K562 (cell line): ENCODE results near the gene ZBTB20. TPM values are rescaled to one million over a fixed set of nuclear protein-coding genes. Genes with fewer than 3 reads are reported as not detected.
A peak's percentile ranks its signal among the peaks of the same experiment; 100 is the strongest.

Experiments used
- KLF6 ChIP-seq: fragments of 250-450 bp; sonication (Bioruptor Pico); IDR thresholded peaks from 2 replicates; pipeline ENCODE4 v1.4.0; 2020; ENCODE audit warnings: mild to moderate bottlenecking, moderate library complexity, borderline replicate concordance
- MEIS2 ChIP-seq: fragments of 450-650 bp; IDR thresholded peaks from 2 replicates; pipeline ENCODE4 v1.6.1; 2014; ENCODE audit warnings: mild to moderate bottlenecking; ENCODE audit not compliant: partially characterized antibody
- NEUROD1 ChIP-seq: fragments of 150-350 bp; IDR thresholded peaks from 2 replicates; pipeline ENCODE4 v1.6.1; 2014; ENCODE audit warnings: borderline replicate concordance, low read length, low read depth; ENCODE audit not compliant: partially characterized antibody
- NR4A1 ChIP-seq, 2 experiments: fragments of 250-450 bp in 1 of 2; fragments of 450-650 bp in 1 of 2; sonication (Bioruptor Pico) in 1 of 2; IDR thresholded peaks; 2 replicates each; pipeline versions ENCODE4 v1.4.0 to v1.6.1; 2016 to 2020; ENCODE audit warnings: mild to moderate bottlenecking in 2 of 2, missing compliant biosample characterization in 1 of 2, missing genetic modification characterization in 1 of 2, moderate library complexity in 1 of 2
- PBX2 ChIP-seq, 2 experiments: IDR thresholded peaks in 1 of 2; conservative IDR thresholded peaks in 1 of 2; 2 replicates each; pipeline ENCODE4 v1.6.1; 2016; ENCODE audit warnings: low read depth in 2 of 2, mild to moderate bottlenecking in 1 of 2, missing compliant biosample characterization in 1 of 2, missing genetic modification characterization in 1 of 2, moderate library complexity in 1 of 2
- RCOR1 ChIP-seq, 2 experiments: IDR thresholded peaks; 2 replicates each; pipeline ENCODE4 v1.6.1; 2012; ENCODE audit warnings: low read depth in 2 of 2, low read length in 2 of 2, borderline replicate concordance in 1 of 2, improper control_type of control experiment in 1 of 2
- VEZF1 ChIP-seq: fragments of 200-800 bp; sonication (Bioruptor generic); IDR thresholded peaks from 2 replicates; pipeline ENCODE4 v1.6.1; 2017; ENCODE audit warnings: missing genetic modification characterization, missing compliant biosample characterization
- ZFP91 ChIP-seq: sonication (generic); formaldehyde crosslinking; IDR thresholded peaks from 2 replicates; pipeline ENCODE4 v1.8.0; 2022; ENCODE audit warnings: mild to moderate bottlenecking, missing genetic modification reagents
- ZNF583 ChIP-seq: fragments of 250-450 bp; sonication (Bioruptor Pico); IDR thresholded peaks from 2 replicates; pipeline ENCODE4 v1.4.0; 2020
- ZNF668 ChIP-seq: fragments of 250-450 bp; sonication (Bioruptor Pico); IDR thresholded peaks from 2 replicates; pipeline ENCODE4 v1.8.0; 2022; ENCODE audit warnings: mild to moderate bottlenecking, inconsistent platforms
- polyA plus RNA-seq, 8 experiments: library from polyadenylated mRNA; depleted of rRNA in 4 of 8; stranded (reverse) in 5 of 8; unstranded in 3 of 8; fragments of >200 nt; fragmentation: Nextera tagmentation in 2 of 8; fragmentation: Illumina TruSeq in 1 of 8; extraction: Ambion mirVana in 2 of 8; extraction: Trizol in 1 of 8; gene quantifications; 2 replicates each; pipeline versions ENCODE4 v1.2.1 to v1.2.3, GENCODE V29; 2011 to 2014; ENCODE audit warnings: inconsistent platforms in 1 of 8, missing spikeins in 1 of 8
- total RNA-seq, 7 experiments: library from RNA; depleted of rRNA in 6 of 7; stranded (reverse); fragments of >200 nt in 6 of 7; fragmentation: Illumina TruSeq in 2 of 7; extraction: Trizol in 2 of 7; gene quantifications; 2 replicates each; pipeline versions ENCODE4 v1.2.1 to v1.2.3, GENCODE V29; 2011 to 2021; ENCODE audit warnings: low replicate concordance in 1 of 7
- TF ChIP-seq, protein P1 (sequence below): fragments of 450-650 bp; conservative IDR thresholded peaks from 2 replicates; pipeline ENCODE4 v1.6.1; 2016; ENCODE audit warnings: missing genetic modification characterization, low read depth, mild to moderate bottlenecking, control low read depth, missing compliant biosample characterization
- TF ChIP-seq, protein P2 (sequence below): sonication (generic); formaldehyde crosslinking; IDR thresholded peaks from 2 replicates; pipeline ENCODE4 v1.4.0; 2020; ENCODE audit warnings: mild to moderate bottlenecking, missing genetic modification reagents

The ZBTB20 gene
- total and polyA plus RNA-seq, 9 of the 15 experiments (the other 6 are each of a cell fraction or from before 2014, with no cell fraction given): 0.17 to 1.7 (median 0.45) TPM

- TF ChIP-seq NEUROD1 (no peak), ZNF668 (CRISPR knock-in tag) (0 out of 2 replicates have a peak, but pooled peaks have one; percentile 17), ZFP91 (CRISPR knock-in tag) (no peak), KLF6 (CRISPR knock-in tag) (peak; percentile 81; the same call in 1 of the 2 replicates), NR4A1 (CRISPR knock-in tag; IDR thresholded peaks at IDR 0.05) (no peak), NR4A1 (tag; IDR thresholded peaks at IDR 0.05) (peak; percentile 88), RCOR1 (IDR thresholded peaks at IDR 0.05; ENCODE audit: borderline replicate concordance in 1 of 2, low read depth in 2 of 2, low read length in 2 of 2) (peak in 1 of 2 experiments; percentile 15; a peak in 1 of 4 replicates), VEZF1 (0 out of 2 replicates have a peak, but pooled peaks have one; percentile 7), MEIS2 (peak; percentile 49), PBX2 (CRISPR knock-in tag; IDR thresholded peaks at IDR 0.05; ENCODE audit: low read depth) (no peak), PBX2 (tag; conservative IDR thresholded peaks at IDR 0.05; ENCODE audit: low read depth) (peak; percentile 47; the same call in 1 of the 2 replicates), ZNF583 (0 out of 2 replicates have a peak, but pooled peaks have one; percentile 27)
- TF ChIP-seq, protein P1, sequence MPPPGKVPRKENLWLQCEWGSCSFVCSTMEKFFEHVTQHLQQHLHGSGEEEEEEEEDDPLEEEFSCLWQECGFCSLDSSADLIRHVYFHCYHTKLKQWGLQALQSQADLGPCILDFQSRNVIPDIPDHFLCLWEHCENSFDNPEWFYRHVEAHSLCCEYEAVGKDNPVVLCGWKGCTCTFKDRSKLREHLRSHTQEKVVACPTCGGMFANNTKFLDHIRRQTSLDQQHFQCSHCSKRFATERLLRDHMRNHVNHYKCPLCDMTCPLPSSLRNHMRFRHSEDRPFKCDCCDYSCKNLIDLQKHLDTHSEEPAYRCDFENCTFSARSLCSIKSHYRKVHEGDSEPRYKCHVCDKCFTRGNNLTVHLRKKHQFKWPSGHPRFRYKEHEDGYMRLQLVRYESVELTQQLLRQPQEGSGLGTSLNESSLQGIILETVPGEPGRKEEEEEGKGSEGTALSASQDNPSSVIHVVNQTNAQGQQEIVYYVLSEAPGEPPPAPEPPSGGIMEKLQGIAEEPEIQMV (tag): 0 out of 2 replicates have a peak, but pooled peaks have one; percentile 38
- TF ChIP-seq, protein P2, sequence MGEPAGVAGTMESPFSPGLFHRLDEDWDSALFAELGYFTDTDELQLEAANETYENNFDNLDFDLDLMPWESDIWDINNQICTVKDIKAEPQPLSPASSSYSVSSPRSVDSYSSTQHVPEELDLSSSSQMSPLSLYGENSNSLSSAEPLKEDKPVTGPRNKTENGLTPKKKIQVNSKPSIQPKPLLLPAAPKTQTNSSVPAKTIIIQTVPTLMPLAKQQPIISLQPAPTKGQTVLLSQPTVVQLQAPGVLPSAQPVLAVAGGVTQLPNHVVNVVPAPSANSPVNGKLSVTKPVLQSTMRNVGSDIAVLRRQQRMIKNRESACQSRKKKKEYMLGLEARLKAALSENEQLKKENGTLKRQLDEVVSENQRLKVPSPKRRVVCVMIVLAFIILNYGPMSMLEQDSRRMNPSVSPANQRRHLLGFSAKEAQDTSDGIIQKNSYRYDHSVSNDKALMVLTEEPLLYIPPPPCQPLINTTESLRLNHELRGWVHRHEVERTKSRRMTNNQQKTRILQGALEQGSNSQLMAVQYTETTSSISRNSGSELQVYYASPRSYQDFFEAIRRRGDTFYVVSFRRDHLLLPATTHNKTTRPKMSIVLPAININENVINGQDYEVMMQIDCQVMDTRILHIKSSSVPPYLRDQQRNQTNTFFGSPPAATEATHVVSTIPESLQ: no peak
Measured at GRCh38 chr3:115156046-115156654, 9.1 kb upstream of the ZBTB20 start (continued).
